ENCODE results near the gene ATXN1.
A peak's percentile ranks its signal among the peaks of the same experiment; 100 is the strongest.

ATXN1 gene

GRCh38 chr6:16318953-16319720, 442.1 kb downstream of the ATXN1 start:
- H3K27ac Mint-ChIP-seq = no peak overlapping the region
- peaks cover 50% of the 10 kb centered on the region for H3K4me1 Mint-ChIP-seq
- H3K9me3 Mint-ChIP-seq = no peaks in the 10 kb centered on the region

GRCh38 chr6:16318538-16318937, 442.7 kb downstream of the ATXN1 start:
- peaks cover 51% of the 10 kb centered on the region for H3K36me3 Mint-ChIP-seq
- H3K27me3 Mint-ChIP-seq = no peaks in the 10 kb centered on the region
- ATAC-seq = no peak
- H3K4me1 Mint-ChIP-seq = peaks cover 50% of the 10 kb centered on the region
- H3K9me3 Mint-ChIP-seq = no peaks in the 10 kb centered on the region
- H3K27ac Mint-ChIP-seq = no peak overlapping the region
- no peak overlapping the region for H3K4me3 Mint-ChIP-seq

More at GRCh38 chr6:16318953-16319720, 442.1 kb downstream of the ATXN1 start:
- Mint-ChIP-seq H3K27me3 (no peaks in the 10 kb centered on the region), H3K36me3 (peaks cover 51% of the 10 kb centered on the region), H3K4me3 (no peak overlapping the region)
- ATAC-seq = no peak

DNA sequence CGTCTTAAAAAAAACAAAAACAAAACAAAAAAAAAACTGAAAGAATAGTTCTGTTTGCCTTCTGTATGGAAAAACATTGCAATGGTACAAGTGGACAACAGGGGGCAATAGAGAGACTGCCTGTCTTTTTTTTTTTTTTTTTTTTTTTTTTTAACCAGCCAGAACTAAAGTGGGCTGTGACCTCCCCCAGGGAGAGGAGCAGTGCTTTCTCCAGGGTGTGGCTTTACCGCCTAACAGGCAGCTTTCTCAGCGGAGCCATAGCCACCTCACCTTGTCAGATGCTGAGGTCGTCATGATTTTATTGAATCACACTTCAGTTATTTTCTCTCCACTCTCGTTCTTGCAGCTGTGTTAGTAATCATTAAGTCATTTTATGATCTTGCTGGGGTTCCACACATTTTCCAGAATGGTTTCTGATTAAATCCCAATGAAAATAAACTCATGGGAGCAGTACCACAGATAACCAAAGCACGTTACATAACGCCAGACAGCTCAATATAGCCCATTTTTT, 444.5 kb downstream of the ATXN1 start:
- no peaks in the 10 kb centered on the region for H3K9me3 Mint-ChIP-seq
- no peak overlapping the region for H3K4me3 Mint-ChIP-seq

DNA sequence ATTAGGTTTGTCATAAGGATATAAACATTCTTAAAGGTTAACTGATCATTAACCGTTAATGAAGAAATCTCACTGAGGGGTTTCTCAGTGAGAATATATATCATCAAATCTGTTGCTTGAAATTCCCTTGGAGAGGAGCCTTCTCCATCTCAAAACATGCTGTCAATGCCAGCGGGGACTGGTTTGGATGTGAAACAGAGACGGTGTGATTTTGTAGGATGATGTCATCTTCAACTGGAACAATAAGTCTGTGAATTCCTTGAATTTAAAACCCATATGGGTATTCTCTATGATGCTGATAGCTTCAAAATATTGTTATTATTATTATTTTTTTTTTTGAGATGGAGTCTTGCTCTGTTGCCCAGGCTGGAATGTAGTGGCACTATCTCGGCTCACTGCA, 447.0 kb downstream of the ATXN1 start:
- no peaks in the 10 kb centered on the region for H3K9me3 Mint-ChIP-seq

More for the DNA sequence above, 444.5 kb downstream of the ATXN1 start:
- ATAC-seq = no peak
- Mint-ChIP-seq H3K27ac (no peak overlapping the region), H3K36me3 (peaks cover 38% of the 10 kb centered on the region), H3K4me1 (peaks cover 35% of the 10 kb centered on the region), H3K27me3 (no peaks in the 10 kb centered on the region)

DNA sequence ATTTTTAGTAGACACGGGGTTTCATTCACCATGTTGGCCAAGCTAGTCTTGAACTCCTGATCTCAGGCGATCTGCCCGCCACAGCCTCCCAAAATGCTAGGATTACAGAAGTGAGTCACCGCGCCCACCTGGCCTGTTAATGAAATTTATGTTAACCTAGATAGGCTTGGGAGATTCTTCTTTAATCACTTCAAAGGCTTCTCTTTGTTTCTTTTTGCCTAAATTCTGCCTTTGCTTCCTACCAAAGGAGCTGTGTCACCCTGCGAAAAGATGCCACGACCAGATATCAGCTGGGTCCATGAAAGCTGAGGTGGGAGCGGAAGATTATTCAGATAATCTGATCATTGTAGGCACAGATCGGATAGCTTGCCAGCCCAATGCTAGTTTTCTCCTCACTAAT, 447.5 kb downstream of the ATXN1 start:
- Mint-ChIP-seq H3K27ac (no peak overlapping the region), H3K4me3 (no peak overlapping the region), H3K9me3 (no peaks in the 10 kb centered on the region), H3K36me3 (peaks cover 40% of the 10 kb centered on the region), H3K27me3 (no peaks in the 10 kb centered on the region), H3K4me1 (peaks cover 15% of the 10 kb centered on the region)
- no peak for ATAC-seq

More for the DNA sequence above, 447.0 kb downstream of the ATXN1 start:
- Mint-ChIP-seq H3K27me3 (no peaks in the 10 kb centered on the region), H3K27ac (no peak overlapping the region), H3K4me3 (no peak overlapping the region), H3K4me1 (peaks cover 21% of the 10 kb centered on the region), H3K36me3 (peaks cover 43% of the 10 kb centered on the region)
- no peak for ATAC-seq

DNA sequence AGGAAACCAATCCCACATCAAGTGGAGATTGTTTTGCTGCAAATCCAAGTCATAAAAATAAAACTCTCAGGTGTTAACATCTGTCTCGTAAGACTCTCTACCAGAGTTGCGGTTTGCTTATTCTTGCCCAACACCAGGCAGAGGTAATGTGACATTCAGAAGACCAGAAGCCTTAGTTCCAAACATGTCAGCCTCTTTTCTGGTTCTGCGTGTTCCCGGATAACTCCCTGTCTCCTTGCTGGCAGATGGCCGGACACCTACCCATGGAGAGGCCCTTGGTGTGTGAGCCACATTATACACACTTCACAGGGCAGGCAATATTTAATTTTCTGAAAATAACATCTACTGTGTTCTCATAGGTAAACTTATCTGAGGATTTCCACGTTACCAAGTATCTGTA, 449.5 kb downstream of the ATXN1 start:
- peaks cover 32% of the 10 kb centered on the region for H3K36me3 Mint-ChIP-seq
- H3K27ac Mint-ChIP-seq = no peak overlapping the region
- H3K9me3 Mint-ChIP-seq = no peaks in the 10 kb centered on the region
- H3K27me3 Mint-ChIP-seq = no peaks in the 10 kb centered on the region
- peaks cover 5% of the 10 kb centered on the region for H3K4me1 Mint-ChIP-seq
- H3K4me3 Mint-ChIP-seq = no peak overlapping the region
- no peak for ATAC-seq

DNA sequence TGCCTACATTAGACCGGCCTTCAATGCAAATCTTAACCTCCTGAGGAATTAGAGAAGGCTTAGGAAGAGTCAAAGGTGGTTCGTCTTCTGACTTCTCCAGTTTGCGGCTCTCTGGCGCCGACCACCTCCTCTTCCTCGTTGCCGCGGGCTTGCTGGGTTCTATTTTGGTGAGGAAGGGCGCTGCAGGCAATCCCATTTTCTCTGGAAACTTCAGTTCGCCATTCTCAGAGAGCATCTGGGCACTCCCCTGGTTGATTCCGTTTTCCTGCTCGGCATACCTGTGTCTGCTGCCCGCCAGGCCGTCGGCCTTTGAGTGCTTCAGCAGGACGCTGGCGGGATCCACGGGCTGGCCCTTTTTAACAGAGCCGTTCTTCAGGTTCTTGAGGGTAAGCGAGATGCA, 454.9 kb downstream of the ATXN1 start:
- Mint-ChIP-seq H3K4me3 (peak overlapping the region; percentile 78), H3K27me3 (no peaks in the 10 kb centered on the region), H3K36me3 (peaks cover 51% of the 10 kb centered on the region), H3K4me1 (peaks cover 29% of the 10 kb centered on the region), H3K9me3 (no peaks in the 10 kb centered on the region), H3K27ac (peak overlapping the region; percentile 78)
- ATAC-seq = no peak

DNA sequence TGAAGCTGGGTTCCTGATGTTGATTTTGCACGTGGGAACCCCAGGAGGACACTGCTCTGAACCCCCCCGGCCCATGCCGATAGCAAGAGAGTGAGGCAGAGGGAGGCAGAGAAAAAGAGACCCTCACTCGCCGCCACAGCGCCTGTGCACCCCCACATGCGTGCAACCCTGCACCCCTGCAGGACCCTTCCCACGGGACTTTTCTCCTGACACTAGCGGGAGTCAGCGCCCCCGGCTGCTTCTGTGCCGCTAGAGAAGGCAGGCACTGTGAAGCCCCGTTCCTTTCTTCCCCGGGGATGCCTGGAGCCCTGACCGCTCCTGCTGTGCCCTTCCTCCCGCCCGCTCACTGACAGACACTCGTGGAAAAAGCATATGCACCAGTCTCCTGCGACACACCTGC, 455.5 kb downstream of the ATXN1 start:
- peak overlapping the region; percentile 78 for H3K27ac Mint-ChIP-seq

DNA sequence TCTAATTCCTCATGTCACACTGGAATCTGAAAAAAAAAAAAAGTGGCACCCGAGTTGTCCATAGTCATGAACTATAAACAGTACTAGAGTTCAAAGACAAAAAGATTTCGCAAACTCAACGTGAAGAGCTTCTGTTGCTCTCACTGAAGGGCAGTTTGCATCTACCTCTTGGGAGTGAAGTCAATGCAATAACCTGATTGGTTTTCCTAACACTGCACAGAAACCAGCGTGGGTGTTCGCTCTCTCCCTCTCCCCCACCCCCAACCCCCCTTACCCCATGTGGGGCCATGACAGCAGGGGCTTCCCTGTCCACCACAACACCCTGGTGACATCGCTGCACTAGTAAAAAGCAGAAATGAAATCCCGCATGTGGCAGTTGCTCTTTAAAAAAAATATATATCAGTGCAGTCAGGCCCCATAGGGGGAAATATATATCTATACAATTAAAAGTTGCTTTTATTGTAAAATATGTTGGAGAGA, 456.0 kb downstream of the ATXN1 start:
- Mint-ChIP-seq H3K27ac (peak overlapping the region; percentile 78), H3K4me3 (peak overlapping the region; percentile 78)

More for the DNA sequence above, 455.5 kb downstream of the ATXN1 start:
- Mint-ChIP-seq H3K27me3 (no peaks in the 10 kb centered on the region), H3K9me3 (no peaks in the 10 kb centered on the region), H3K4me3 (peak overlapping the region; percentile 78), H3K36me3 (peaks cover 51% of the 10 kb centered on the region), H3K4me1 (peaks cover 29% of the 10 kb centered on the region)
- peak; percentile 70 for ATAC-seq

GRCh38 chr6:16302721-16303552, 458.3 kb downstream of the ATXN1 start:
- Mint-ChIP-seq H3K9me3 (no peaks in the 10 kb centered on the region), H3K36me3 (peaks cover 40% of the 10 kb centered on the region), H3K27ac (no peak overlapping the region), H3K4me3 (no peak overlapping the region), H3K4me1 (peaks cover 29% of the 10 kb centered on the region), H3K27me3 (no peaks in the 10 kb centered on the region)
- no peak for ATAC-seq

More for the DNA sequence above, 456.0 kb downstream of the ATXN1 start:
- no peaks in the 10 kb centered on the region for H3K9me3 Mint-ChIP-seq
- ATAC-seq = peak; percentile 96
- H3K36me3 Mint-ChIP-seq = peaks cover 50% of the 10 kb centered on the region
- H3K4me1 Mint-ChIP-seq = peaks cover 29% of the 10 kb centered on the region
- H3K27me3 Mint-ChIP-seq = no peaks in the 10 kb centered on the region

DNA sequence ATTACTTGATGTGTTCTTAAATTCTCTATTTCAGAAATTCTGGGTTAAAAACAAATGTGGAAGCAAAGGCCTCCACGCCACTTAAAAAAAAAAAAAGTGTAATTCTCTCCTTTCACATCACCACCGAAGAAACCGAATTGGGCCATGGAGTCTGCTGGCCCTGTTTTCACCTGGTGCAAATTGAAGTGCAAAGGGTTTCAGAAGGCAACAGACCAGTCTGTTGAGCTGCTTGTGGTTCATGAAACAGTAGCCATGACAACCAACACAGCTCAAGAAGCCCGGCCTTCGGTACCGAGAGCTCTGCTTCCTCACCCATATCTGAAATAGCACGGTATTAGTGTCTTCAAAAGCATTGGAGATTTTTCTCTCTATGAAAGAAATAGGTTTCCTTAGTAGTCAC, 459.7 kb downstream of the ATXN1 start:
- H3K4me3 Mint-ChIP-seq = no peak overlapping the region
- no peaks in the 10 kb centered on the region for H3K27me3 Mint-ChIP-seq
- peaks cover 21% of the 10 kb centered on the region for H3K4me1 Mint-ChIP-seq
- H3K36me3 Mint-ChIP-seq = peaks cover 32% of the 10 kb centered on the region
- no peak overlapping the region for H3K27ac Mint-ChIP-seq
- no peak for ATAC-seq
- H3K9me3 Mint-ChIP-seq = no peaks in the 10 kb centered on the region

GRCh38 chr6:16299861-16300260, 461.4 kb downstream of the ATXN1 start:
- Mint-ChIP-seq H3K9me3 (no peaks in the 10 kb centered on the region), H3K4me1 (peaks cover 5% of the 10 kb centered on the region), H3K27me3 (no peaks in the 10 kb centered on the region), H3K4me3 (no peak overlapping the region), H3K27ac (no peak overlapping the region), H3K36me3 (peaks cover 25% of the 10 kb centered on the region)
- no peak for ATAC-seq

DNA sequence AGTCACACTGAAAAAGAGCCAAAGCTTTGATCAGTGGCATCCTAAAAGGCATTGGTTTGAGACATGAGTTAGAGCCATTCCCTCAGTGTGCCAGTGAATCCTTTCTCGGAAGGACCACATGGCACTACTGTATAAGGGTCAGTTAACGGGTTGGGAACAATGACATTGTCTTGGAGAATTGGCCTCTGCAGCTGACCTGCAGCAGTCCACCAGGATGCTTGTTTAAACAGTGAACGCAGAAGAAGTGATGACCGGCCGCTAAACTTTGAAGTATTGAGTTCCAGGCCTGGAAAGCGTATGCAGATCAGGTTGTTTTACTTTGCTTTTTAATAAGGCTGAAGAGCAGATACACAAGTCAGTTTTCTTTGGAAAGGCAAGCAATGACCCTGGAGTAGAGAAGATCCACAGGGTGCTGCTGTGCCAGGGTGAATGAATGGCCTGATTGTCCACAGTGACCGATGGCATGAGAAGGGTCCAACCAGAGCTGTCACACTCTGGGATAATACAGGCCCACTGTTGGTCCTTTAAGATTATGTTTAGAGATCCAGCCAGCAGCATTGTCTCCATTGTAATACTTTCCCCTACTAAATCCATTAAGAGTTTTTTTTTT, 465.1 kb downstream of the ATXN1 start:
- H3K9me3 Mint-ChIP-seq = no peaks in the 10 kb centered on the region
- ATAC-seq = no peak
- no peaks in the 10 kb centered on the region for H3K4me1 Mint-ChIP-seq
- no peaks in the 10 kb centered on the region for H3K36me3 Mint-ChIP-seq
- H3K27ac Mint-ChIP-seq = no peak overlapping the region
- no peaks in the 10 kb centered on the region for H3K27me3 Mint-ChIP-seq
- no peak overlapping the region for H3K4me3 Mint-ChIP-seq

DNA sequence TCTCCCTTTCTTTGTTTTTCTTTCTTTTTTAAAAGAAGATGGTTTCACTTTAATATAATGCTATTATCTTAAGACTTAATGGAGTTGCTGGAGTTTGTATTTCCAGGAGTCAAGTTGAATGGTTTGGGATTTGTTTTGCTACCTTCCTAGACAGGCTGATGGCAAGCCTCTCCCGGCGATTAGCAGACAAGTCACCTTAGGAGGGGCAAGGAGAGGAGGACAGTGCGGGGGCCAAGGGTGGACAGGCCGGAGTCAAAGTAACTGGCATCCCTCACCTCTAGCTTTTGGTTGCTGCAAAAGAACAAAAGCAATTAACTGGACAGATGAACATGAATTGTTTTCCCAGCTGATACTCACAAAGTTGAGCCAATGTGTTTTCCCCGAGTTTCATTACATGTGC, 465.8 kb downstream of the ATXN1 start:
- ATAC-seq = no peak
- H3K36me3 Mint-ChIP-seq = no peaks in the 10 kb centered on the region
- no peaks in the 10 kb centered on the region for H3K4me1 Mint-ChIP-seq
- H3K27ac Mint-ChIP-seq = no peak overlapping the region
- H3K27me3 Mint-ChIP-seq = no peaks in the 10 kb centered on the region
- no peak overlapping the region for H3K4me3 Mint-ChIP-seq
- H3K9me3 Mint-ChIP-seq = no peaks in the 10 kb centered on the region

GRCh38 chr6:16295060-16295459, 466.2 kb downstream of the ATXN1 start:
- Mint-ChIP-seq H3K27me3 (no peaks in the 10 kb centered on the region), H3K4me3 (no peak overlapping the region), H3K36me3 (no peaks in the 10 kb centered on the region), H3K9me3 (no peaks in the 10 kb centered on the region), H3K27ac (no peak overlapping the region), H3K4me1 (no peaks in the 10 kb centered on the region)
- ATAC-seq = no peak
